Lower lobe of right lung (tissue), 2 donors: ENCODE results near the gene SLC12A9. TPM values are rescaled to one million over a fixed set of nuclear protein-coding genes. Genes with fewer than 3 reads are reported as not detected.

ENCODE experiments used
- ATAC-seq, 2 donors: fragments of 200-7000 bp; cut with Tn5 transposase; one replicate each; pipeline ENCODE4 v1.9.1; 2020 to 2022; ENCODE audit warnings: mild to moderate bottlenecking in 2 of 2, moderate library complexity in 2 of 2
- DNase-seq: peaks from one replicate; pipeline ENCODE4 v3.0.0-alpha.2; 2020
- H3K27ac ChIP-seq: fragments of 200-600 bp; one replicate; pipeline ENCODE4 v1.8.0; 2022
- H3K27me3 ChIP-seq: fragments of 200-600 bp; one replicate; pipeline ENCODE4 v1.8.0; 2022; ENCODE audit warnings: low read depth
- H3K36me3 ChIP-seq: fragments of 200-600 bp; one replicate; pipeline ENCODE4 v1.8.0; 2022; ENCODE audit warnings: mild to moderate bottlenecking
- H3K4me1 ChIP-seq: fragments of 200-600 bp; one replicate; pipeline ENCODE4 v1.8.0; 2022
- H3K4me3 ChIP-seq: fragments of 200-600 bp; one replicate; pipeline ENCODE4 v1.8.0; 2022; ENCODE audit warnings: mild to moderate bottlenecking
- H3K9me3 ChIP-seq: fragments of 200-600 bp; one replicate; pipeline ENCODE4 v1.8.0; 2022
- CTCF ChIP-seq: fragments of 200-600 bp; IDR thresholded peaks from one replicate; pipeline ENCODE4 v1.8.0; 2022; ENCODE audit warnings: antibody characterized with exemption, mild to moderate bottlenecking
- intact Hi-C: fragments of 100-400 bp; cut with DNase I; formaldehyde crosslinking; loops from one replicate; pipeline ENCODE4 v1.11.0; 2022
- total RNA-seq: library from RNA; stranded (reverse); fragmentation: NEBNext Ultra II Directional; extraction: Animal tissue kit (Norgen Biotek cat#: 25700); gene quantifications from one replicate; pipeline ENCODE4 v1.2.1, GENCODE V29; 2021
- donor health status: DM: no; HTN: yes; CAD: no; lungs with severe emphysema.

SLC12A9 gene
- total RNA-seq, 1 donor from 2014 or later = 43.6 TPM

DNA sequence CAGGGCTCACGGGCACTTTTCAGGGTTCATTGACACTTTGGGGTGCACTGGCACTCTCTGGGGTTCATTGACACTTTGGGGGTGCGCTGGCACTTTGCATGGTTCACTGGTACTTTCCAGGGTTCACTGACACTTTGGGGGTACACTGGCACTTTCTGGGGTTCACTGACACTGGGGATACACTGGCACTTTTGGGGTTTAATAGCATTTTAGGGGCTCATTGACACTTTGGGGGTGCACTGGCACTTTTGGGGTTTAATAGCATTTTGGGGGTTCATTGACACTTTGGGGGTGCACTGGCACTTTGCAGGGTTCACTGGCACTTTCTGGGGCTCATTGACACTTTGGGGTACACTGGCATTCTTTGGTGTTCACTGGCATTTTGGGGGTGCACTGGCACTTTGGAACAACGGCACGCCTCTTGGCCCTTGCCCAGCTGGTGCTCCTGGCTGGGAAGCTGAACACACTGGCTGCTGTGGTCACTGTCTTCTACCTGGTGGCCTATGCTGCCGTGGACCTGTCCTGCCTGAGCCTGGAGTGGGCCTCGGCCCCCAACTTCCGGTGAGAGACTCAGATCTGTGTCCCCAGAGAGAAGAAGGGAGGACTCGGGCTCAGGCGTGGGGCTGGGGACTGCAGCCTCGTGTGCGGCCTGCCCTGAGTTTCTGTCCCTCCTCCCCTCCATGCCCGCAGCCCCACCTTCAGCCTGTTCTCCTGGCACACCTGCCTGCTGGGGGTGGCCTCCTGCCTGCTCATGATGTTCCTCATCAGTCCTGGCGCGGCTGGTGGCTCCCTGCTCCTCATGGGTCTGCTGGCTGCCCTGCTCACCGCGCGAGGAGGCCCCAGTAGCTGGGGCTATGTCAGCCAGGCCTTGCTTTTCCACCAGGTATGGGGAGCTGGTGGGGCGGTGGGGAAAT lies 8.4 kb downstream of the SLC12A9 start:
- no peak for ATAC-seq
- H3K36me3 ChIP-seq = peaks cover 55% of the 10 kb centered on the region

GRCh38 chr7:100861616-100861985 lies 9.1 kb downstream of the SLC12A9 start:
- H3K36me3 ChIP-seq = peaks cover 53% of the 10 kb centered on the region
- H3K27me3 ChIP-seq = no peaks in the 10 kb centered on the region
- intact Hi-C loops = no loop called here
- DNase-seq = no peak
- no peak overlapping the region for H3K27ac ChIP-seq
- ATAC-seq = no peak
- H3K4me3 ChIP-seq = no peak overlapping the region
- no peaks in the 10 kb centered on the region for H3K9me3 ChIP-seq
- H3K4me1 ChIP-seq = peaks cover 22% of the 10 kb centered on the region
- TF ChIP-seq CTCF = no peak

More for the DNA sequence above, 8.4 kb downstream of the SLC12A9 start:
- H3K4me3 ChIP-seq = no peak overlapping the region
- intact Hi-C loops = no loop called here
- no peaks in the 10 kb centered on the region for H3K9me3 ChIP-seq
- no peak for TF ChIP-seq CTCF
- peaks cover 15% of the 10 kb centered on the region for H3K4me1 ChIP-seq
- no peak for DNase-seq
- no peak overlapping the region for H3K27ac ChIP-seq
- H3K27me3 ChIP-seq = no peaks in the 10 kb centered on the region

GRCh38 chr7:100863406-100863950 lies 11.0 kb downstream of the SLC12A9 start:
- no peak for TF ChIP-seq CTCF
- peaks cover 39% of the 10 kb centered on the region for H3K36me3 ChIP-seq
- H3K27me3 ChIP-seq = no peaks in the 10 kb centered on the region
- H3K4me1 ChIP-seq = peaks cover 40% of the 10 kb centered on the region
- no peak for DNase-seq
- no peaks in the 10 kb centered on the region for H3K9me3 ChIP-seq
- intact Hi-C loops = no loop called here
- ATAC-seq = no peak
- no peak overlapping the region for H3K4me3 ChIP-seq
- H3K27ac ChIP-seq = no peak overlapping the region

- H3K27me3 ChIP-seq = no peaks in the 10 kb centered on the region
- ATAC-seq (no peak), DNase-seq (no peak)
- intact Hi-C loops = no loop called here
- H3K9me3 ChIP-seq = no peaks in the 10 kb centered on the region
- peaks cover 46% of the 10 kb centered on the region for H3K4me1 ChIP-seq
- H3K4me3 ChIP-seq = no peak overlapping the region
- TF ChIP-seq CTCF = no peak
- peaks cover 31% of the 10 kb centered on the region for H3K36me3 ChIP-seq
- H3K27ac ChIP-seq = no peak overlapping the region
Measured at GRCh38 chr7:100864263-100864845, 11.8 kb downstream of the SLC12A9 start.

DNA sequence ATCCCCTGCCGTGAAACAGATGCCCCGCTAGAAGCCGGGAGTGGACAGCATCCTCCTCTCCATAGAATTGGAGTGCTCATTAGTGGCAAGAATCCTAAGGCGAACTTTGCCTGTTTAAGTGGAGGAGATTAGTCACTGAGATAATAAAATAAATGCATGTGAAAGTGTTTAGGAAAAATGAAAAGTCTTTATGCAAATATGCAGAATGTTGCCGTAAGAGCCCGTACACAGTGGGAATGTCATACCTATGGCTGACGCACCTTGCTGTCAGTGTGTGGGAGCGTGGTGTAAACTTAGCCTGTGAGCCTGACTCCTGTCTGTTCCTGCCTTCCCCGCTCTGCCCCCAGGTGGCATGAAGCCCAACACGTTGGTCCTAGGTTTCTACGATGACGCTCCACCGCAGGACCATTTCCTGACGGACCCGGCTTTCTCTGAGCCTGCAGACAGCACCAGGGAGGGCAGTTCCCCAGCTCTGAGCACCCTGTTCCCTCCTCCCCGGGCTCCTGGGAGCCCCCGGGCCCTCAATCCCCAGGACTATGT lies 12.9 kb downstream of the SLC12A9 start:
- Histone ChIP-seq H3K4me1 (peaks cover 46% of the 10 kb centered on the region), H3K4me3 (peak overlapping the region; percentile 86), H3K9me3 (no peaks in the 10 kb centered on the region), H3K27me3 (no peaks in the 10 kb centered on the region), H3K27ac (peak overlapping the region; percentile 96), H3K36me3 (peaks cover 29% of the 10 kb centered on the region)
- no peak for TF ChIP-seq CTCF
- ATAC-seq (no peak), DNase-seq (no peak)
- intact Hi-C loops = no loop called here
